Cardiac fibroblast (primary cell): ENCODE results near the gene SPDYE1.
A peak's percentile ranks its signal among the peaks of the same experiment; 100 is the strongest.
"Not testable (repeated sequence)": the region's sequence is repeated elsewhere in the genome, so short reads cannot be mapped to it uniquely, and the experiment has no call there.

ENCODE experiments used
- DNase-seq, 2 donors: peaks; one replicate each; pipeline versions ENCODE4 v3.0.0 to v3.0.0-alpha.2; 2010; ENCODE audit warnings: low read depth in 2 of 2
- H3K4me3 ChIP-seq, 2 donors: replicated peaks in 1 of 2; 1 replicate in 1 of 2; 2 replicates in 1 of 2; pipeline ENCODE4 v1.5.1; 2011; ENCODE audit warnings: low read depth in 2 of 2, low read length in 2 of 2, mild to moderate bottlenecking in 2 of 2, moderate library complexity in 1 of 2
- CTCF ChIP-seq: IDR thresholded peaks from one replicate; pipeline ENCODE4 v1.5.1; 2011; ENCODE audit warnings: low read depth, mild to moderate bottlenecking, low read length, inconsistent platforms

Gene SPDYE1

GRCh38 chr7:43974725-43975482, 22.8 kb upstream of the SPDYE1 start:
- not testable (repeated sequence) for DNase-seq, H3K4me3 ChIP-seq

- no peak for DNase-seq
- H3K4me3 ChIP-seq: no peak overlapping the region
- no peak for TF ChIP-seq CTCF
Observed at GRCh38 chr7:43977525-43977924, 20.2 kb upstream of the SPDYE1 start.

GRCh38 chr7:43978102-43978501, 19.6 kb upstream of the SPDYE1 start:
- not testable (repeated sequence) for H3K4me3 ChIP-seq, DNase-seq

GRCh38 chr7:43982848-43983247, 14.8 kb upstream of the SPDYE1 start:
- not testable (repeated sequence) for DNase-seq, H3K4me3 ChIP-seq

- not testable (repeated sequence) for DNase-seq, H3K4me3 ChIP-seq
Observed at GRCh38 chr7:43983736-43984135, 14.0 kb upstream of the SPDYE1 start.

GRCh38 chr7:43985904-43986864, 11.5 kb upstream of the SPDYE1 start:
- peak; percentile 61 for TF ChIP-seq CTCF
- DNase-seq: peak; percentile 76 to 78
- H3K4me3 ChIP-seq: not testable (repeated sequence)

- not testable (repeated sequence) for DNase-seq, H3K4me3 ChIP-seq
Observed at GRCh38 chr7:43987476-43987875, 10.2 kb upstream of the SPDYE1 start.

GRCh38 chr7:43990011-43990585, 7.6 kb upstream of the SPDYE1 start:
- not testable (repeated sequence) for DNase-seq, H3K4me3 ChIP-seq

- not testable (repeated sequence) for DNase-seq, H3K4me3 ChIP-seq
Observed at GRCh38 chr7:43990829-43991228, 6.9 kb upstream of the SPDYE1 start.

- DNase-seq: peak; percentile 5 to 75
- H3K4me3 ChIP-seq: not testable (repeated sequence)
Observed at GRCh38 chr7:43992896-43993295, 4.8 kb upstream of the SPDYE1 start.

GRCh38 chr7:43994681-43995080, 3.0 kb upstream of the SPDYE1 start:
- not testable (repeated sequence) for H3K4me3 ChIP-seq, DNase-seq

- not testable (repeated sequence) for DNase-seq, H3K4me3 ChIP-seq
Observed at GRCh38 chr7:44012081-44012480, 14.4 kb downstream of the SPDYE1 start.

GRCh38 chr7:44015090-44015489, 17.4 kb downstream of the SPDYE1 start:
- not testable (repeated sequence) for H3K4me3 ChIP-seq, DNase-seq
